PFSK-1 (cell line): ENCODE measurements around the gene AGPAT3.

Experiments used
- FOXP2 ChIP-seq: optimal IDR thresholded peaks from 2 replicates; pipeline ENCODE3; 2011; ENCODE audit warnings: borderline replicate concordance, control low read depth, inconsistent platforms; ENCODE audit not compliant: insufficient read depth; ENCODE audit errors: extremely low read length, extremely low read depth
- POLR2AphosphoS5 ChIP-seq: IDR thresholded peaks from 2 replicates; pipeline ENCODE4 v1.6.1; 2012; ENCODE audit warnings: low read depth, mild to moderate bottlenecking, control low read depth, low read length, moderate library complexity
- SIN3A ChIP-seq: IDR thresholded peaks from 2 replicates; pipeline ENCODE4 v1.6.1; 2012; ENCODE audit warnings: mild to moderate bottlenecking, low read length, moderate library complexity, borderline replicate concordance; ENCODE audit not compliant: insufficient read depth
- TAF1 ChIP-seq: IDR thresholded peaks from 2 replicates; pipeline ENCODE4 v1.6.1; 2012; ENCODE audit warnings: low read length, control low read depth, borderline replicate concordance; ENCODE audit not compliant: insufficient read depth
- TF ChIP-seq, protein P1 (sequence below), 2 experiments: IDR thresholded peaks; 2 replicates each; pipeline versions ENCODE4 v1.6.1 to v1.8.0; 2011 to 2012; ENCODE audit warnings: low read depth in 2 of 2, low read length in 2 of 2, control low read depth in 1 of 2, inconsistent platforms in 1 of 2, mild to moderate bottlenecking in 1 of 2, moderate library complexity in 1 of 2; ENCODE audit not compliant: insufficient read depth in 1 of 2

Gene AGPAT3

DNA sequence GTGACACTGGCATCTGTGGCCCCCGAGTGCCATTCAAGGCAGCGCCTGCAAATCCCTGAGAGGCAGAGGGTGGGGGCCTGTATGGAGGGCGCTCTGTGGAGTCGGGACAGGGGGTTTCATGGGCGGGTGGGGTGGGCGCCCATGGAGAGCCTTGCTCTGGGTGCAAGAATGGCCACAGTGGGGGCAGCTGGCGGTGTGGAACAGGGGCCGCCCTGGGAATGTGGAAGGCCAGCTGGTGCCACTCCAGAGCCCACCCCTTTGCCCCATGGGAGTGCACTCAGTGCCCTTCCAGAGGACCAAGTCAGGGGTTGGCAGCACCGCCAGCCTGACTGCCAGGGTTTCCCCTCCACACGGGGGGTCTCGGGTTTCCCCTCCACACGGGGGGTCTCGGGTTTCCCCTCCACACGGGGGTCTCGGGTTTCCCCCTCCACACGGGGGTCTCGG lies 92.1 kb downstream of the AGPAT3 start:
- no peak for TF ChIP-seq POLR2AphosphoS5
- TF ChIP-seq, protein P1, sequence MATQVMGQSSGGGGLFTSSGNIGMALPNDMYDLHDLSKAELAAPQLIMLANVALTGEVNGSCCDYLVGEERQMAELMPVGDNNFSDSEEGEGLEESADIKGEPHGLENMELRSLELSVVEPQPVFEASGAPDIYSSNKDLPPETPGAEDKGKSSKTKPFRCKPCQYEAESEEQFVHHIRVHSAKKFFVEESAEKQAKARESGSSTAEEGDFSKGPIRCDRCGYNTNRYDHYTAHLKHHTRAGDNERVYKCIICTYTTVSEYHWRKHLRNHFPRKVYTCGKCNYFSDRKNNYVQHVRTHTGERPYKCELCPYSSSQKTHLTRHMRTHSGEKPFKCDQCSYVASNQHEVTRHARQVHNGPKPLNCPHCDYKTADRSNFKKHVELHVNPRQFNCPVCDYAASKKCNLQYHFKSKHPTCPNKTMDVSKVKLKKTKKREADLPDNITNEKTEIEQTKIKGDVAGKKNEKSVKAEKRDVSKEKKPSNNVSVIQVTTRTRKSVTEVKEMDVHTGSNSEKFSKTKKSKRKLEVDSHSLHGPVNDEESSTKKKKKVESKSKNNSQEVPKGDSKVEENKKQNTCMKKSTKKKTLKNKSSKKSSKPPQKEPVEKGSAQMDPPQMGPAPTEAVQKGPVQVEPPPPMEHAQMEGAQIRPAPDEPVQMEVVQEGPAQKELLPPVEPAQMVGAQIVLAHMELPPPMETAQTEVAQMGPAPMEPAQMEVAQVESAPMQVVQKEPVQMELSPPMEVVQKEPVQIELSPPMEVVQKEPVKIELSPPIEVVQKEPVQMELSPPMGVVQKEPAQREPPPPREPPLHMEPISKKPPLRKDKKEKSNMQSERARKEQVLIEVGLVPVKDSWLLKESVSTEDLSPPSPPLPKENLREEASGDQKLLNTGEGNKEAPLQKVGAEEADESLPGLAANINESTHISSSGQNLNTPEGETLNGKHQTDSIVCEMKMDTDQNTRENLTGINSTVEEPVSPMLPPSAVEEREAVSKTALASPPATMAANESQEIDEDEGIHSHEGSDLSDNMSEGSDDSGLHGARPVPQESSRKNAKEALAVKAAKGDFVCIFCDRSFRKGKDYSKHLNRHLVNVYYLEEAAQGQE (IDR thresholded peaks at IDR 0.05; ENCODE audit: insufficient read depth in 1 of 2, low read depth in 2 of 2, low read length in 2 of 2): no peak
- TF ChIP-seq FOXP2: no peak
- TF ChIP-seq SIN3A: no peak
- TF ChIP-seq TAF1: no peak

- no peak for TF ChIP-seq POLR2AphosphoS5
- TF ChIP-seq FOXP2: no peak
- TF ChIP-seq TAF1: no peak
- no peak for TF ChIP-seq SIN3A
- TF ChIP-seq, protein P1 (IDR thresholded peaks at IDR 0.05; ENCODE audit: insufficient read depth in 1 of 2, low read depth in 2 of 2, low read length in 2 of 2): no peak
Measured at GRCh38 chr21:43957611-43958362, 92.8 kb downstream of the AGPAT3 start.

GRCh38 chr21:43958364-43959158 lies 93.5 kb downstream of the AGPAT3 start:
- TF ChIP-seq SIN3A (no peak), TAF1 (no peak), FOXP2 (no peak), POLR2AphosphoS5 (no peak)
- TF ChIP-seq, protein P1 (IDR thresholded peaks at IDR 0.05; ENCODE audit: insufficient read depth in 1 of 2, low read depth in 2 of 2, low read length in 2 of 2): no peak

GRCh38 chr21:43959231-43960116 lies 94.5 kb downstream of the AGPAT3 start:
- no peak for TF ChIP-seq TAF1
- no peak for TF ChIP-seq SIN3A

GRCh38 chr21:43961382-43961909 lies 96.4 kb downstream of the AGPAT3 start:
- TF ChIP-seq, protein P1 (IDR thresholded peaks at IDR 0.05; ENCODE audit: insufficient read depth in 1 of 2, low read depth in 2 of 2, low read length in 2 of 2): no peak
- TF ChIP-seq FOXP2 (no peak), SIN3A (no peak), POLR2AphosphoS5 (no peak), TAF1 (no peak)
